ENCODE results near the gene TMEM120B.

DNA sequence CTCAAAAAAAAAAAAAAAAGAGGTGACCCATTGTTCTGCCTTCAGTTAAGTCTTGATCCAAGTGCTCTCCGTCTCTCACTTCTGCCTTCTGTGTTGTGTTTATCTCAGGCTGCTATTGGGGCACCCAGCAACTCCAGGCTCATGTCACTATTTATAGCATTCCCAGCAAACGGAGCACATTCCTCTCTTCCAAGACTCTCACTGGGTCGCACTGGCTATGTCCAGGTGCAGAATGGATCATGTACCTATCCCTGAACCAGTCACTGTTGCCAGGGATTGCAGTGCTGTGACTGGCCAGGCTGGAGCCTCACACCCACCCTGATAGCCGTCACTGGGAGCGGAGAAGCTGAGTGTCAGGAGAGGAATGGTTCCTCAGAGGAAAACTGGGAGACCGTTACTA lies 49.7 kb downstream of the TMEM120B start:
- TF ChIP-seq, protein P1, sequence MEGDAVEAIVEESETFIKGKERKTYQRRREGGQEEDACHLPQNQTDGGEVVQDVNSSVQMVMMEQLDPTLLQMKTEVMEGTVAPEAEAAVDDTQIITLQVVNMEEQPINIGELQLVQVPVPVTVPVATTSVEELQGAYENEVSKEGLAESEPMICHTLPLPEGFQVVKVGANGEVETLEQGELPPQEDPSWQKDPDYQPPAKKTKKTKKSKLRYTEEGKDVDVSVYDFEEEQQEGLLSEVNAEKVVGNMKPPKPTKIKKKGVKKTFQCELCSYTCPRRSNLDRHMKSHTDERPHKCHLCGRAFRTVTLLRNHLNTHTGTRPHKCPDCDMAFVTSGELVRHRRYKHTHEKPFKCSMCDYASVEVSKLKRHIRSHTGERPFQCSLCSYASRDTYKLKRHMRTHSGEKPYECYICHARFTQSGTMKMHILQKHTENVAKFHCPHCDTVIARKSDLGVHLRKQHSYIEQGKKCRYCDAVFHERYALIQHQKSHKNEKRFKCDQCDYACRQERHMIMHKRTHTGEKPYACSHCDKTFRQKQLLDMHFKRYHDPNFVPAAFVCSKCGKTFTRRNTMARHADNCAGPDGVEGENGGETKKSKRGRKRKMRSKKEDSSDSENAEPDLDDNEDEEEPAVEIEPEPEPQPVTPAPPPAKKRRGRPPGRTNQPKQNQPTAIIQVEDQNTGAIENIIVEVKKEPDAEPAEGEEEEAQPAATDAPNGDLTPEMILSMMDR (CRISPR knock-in tag; IDR thresholded peaks at IDR 0.05), result no peak
- no peak for TF ChIP-seq BHLHE40 (IDR thresholded peaks at IDR 0.05; ENCODE audit: low read length)
